HG02642 (cell line): ENCODE data around the gene TMTC2.

Experiments used
- ATAC-seq: cut with Tn5 transposase; IDR thresholded peaks from one replicate; pipeline ENCODE4 v1.9.1; 2021; ENCODE audit warnings: mild to moderate bottlenecking; ENCODE audit not compliant: unreplicated experiment, poor library complexity

The TMTC2 gene

DNA sequence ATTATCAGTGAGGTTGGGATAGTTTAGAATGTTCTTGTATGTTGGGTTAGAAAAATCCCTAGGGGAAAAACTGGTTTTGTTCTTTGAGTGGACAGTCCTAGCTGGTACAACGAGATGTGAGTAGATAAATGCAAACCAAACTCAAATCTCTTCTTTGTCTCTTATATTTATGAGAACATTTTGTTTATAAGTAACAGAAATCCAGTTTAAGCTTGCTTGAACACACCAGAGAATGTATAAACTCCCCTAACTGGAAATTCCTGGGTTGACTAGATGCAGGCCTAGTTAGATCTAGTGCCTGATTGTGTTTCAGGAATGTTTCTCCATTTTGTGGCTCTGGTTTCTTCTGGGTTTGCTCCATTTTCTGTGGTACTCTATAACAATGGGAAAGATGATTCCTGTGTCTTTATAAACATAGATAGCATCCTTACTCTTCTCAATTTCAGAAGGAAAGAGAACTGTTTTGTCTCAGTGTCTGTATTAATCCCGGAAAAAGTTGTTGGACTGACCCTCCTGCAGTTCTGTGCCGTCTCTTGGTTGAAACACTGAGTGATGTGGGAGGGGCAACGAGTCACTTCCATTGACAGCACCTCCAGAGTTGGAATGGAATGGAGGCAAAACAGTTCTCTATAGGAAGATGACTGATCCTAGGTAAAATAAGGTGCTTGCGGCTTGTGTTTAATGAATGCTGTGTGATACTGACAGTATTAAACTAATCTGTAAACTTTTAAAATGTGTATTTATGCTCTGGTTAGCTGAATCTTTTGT lies 244.8 kb downstream of the TMTC2 start:
- no peak for ATAC-seq

DNA sequence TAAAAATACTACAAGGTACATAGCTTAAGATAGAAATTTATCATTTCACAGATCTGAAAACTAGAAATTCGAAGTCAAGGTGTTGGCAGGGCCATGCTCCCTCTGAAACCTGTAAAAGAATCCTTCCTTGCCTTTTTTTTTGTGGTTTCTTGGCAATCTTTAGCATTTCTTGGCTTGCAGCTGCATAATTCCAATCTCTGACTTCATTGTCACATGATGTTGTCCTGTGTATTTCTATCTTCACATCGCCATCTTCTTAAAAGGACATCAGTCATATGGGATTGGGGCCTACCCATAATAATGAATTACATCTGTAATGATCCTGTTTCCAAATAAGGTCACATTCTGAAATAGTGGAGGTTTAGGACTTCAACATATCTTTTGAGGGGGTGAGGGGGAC lies 250.4 kb downstream of the TMTC2 start:
- no peak for ATAC-seq

GRCh38 chr12:82942521-82942920 lies 255.8 kb downstream of the TMTC2 start:
- ATAC-seq = no peak

GRCh38 chr12:82942991-82943401 lies 256.3 kb downstream of the TMTC2 start:
- no peak for ATAC-seq

- ATAC-seq = no peak
Measured at GRCh38 chr12:82948491-82948890, 261.8 kb downstream of the TMTC2 start.

GRCh38 chr12:82950356-82950755 lies 263.6 kb downstream of the TMTC2 start:
- ATAC-seq = no peak

DNA sequence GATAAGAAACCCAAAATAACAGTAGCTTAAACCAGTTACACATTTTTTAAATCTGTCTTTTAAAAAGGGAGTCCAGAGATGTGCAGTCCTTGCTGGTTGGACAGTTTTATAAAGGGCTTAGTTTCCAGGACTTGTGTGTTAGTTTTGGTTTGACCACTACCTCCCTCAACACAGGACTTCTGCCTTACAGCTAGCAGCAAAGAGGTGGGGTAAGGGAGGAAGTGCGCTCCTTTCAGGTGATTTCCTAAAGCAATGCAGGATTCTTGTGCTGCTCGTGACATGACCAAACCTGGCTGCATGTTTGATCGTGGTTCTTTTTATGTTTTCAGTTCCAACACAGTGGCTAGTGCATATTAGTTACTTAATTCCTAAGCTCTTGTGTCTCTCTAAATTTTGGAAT lies 266.2 kb downstream of the TMTC2 start:
- no peak for ATAC-seq

- no peak for ATAC-seq
Measured at GRCh38 chr12:82953397-82953796, 266.7 kb downstream of the TMTC2 start.

GRCh38 chr12:82954064-82954463 lies 267.4 kb downstream of the TMTC2 start:
- no peak for ATAC-seq

DNA sequence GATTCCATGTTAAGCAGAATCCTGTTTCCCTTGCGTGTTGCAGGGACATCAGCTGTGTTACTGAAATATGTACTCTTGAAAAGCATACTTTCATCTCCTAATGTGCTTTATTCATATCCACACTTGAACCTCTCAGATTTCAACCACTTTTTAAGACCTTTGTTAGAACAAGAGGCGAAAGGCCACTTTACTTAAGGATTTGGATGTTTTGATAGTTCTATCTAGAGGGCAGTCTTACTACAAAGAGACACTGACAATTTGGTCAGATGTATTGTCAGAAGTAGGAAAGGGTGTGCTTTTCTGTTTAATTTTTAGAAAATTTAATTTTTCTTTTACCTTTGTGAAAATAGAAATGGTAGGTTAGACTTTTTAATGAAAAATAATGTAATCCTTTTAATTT lies 267.9 kb downstream of the TMTC2 start:
- ATAC-seq = no peak

GRCh38 chr12:82955043-82955442 lies 268.3 kb downstream of the TMTC2 start:
- no peak for ATAC-seq

DNA sequence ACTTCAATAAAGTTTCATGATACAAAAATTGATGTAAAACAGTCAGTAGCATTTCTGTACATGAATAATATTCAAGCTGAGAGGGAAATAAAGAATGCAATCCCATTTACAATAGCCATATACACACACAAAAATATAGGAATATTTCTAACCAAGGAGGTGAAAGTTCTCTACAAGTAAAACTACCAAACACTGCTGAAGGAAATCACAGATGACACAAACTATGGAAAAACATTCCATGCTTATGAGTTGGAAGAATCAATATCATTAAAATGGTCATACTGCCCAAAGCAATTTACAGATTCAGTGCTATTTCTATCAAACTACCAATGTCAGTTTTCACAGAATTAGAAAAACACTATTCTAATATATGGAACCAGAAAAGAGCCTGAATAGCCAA lies 272.3 kb downstream of the TMTC2 start:
- no peak for ATAC-seq

DNA sequence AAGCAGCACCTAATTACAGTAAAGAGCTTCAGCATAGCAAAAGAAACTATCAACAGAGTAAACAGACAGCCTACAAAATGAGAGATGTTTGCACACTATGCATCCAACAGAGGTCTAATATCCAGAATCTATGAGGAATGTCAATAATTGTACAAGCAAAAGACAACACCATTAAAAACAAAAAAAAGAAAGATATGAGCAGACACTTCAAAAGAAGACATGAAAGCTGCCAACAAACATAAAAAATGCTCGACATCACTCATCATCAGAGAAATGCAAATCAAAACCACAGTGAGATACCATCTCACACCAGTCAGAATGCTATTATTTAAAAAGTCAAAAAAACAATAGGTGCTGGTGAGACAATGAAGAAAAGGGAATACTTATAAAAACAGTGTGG lies 273.1 kb downstream of the TMTC2 start:
- ATAC-seq = no peak

DNA sequence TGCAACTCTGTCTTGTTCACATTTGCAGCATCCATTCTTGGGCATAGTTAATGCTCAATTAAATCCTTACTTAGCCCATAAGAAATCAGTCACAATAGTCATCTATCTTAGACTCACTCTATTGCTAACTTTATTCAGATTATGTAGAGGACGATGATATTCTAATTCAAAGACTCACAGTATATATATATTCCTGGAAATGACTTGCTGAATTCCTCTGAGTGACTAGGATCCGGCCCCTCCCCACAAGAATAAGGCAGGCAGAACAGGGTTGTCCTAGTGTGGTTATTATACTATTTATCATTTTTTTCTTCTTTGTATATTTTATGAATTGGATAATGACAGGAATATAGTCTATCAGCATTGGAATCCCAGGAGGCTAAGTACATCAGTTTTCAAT lies 275.1 kb downstream of the TMTC2 start:
- no peak for ATAC-seq

- no peak for ATAC-seq
Measured at GRCh38 chr12:82963956-82964355, 277.2 kb downstream of the TMTC2 start.

GRCh38 chr12:82964446-82964845 lies 277.7 kb downstream of the TMTC2 start:
- ATAC-seq = no peak

GRCh38 chr12:82966001-82966559 lies 279.4 kb downstream of the TMTC2 start:
- ATAC-seq = no peak

- no peak for ATAC-seq
Measured at GRCh38 chr12:82968631-82969367, 282.1 kb downstream of the TMTC2 start.

GRCh38 chr12:82970614-82971013 lies 283.9 kb downstream of the TMTC2 start:
- ATAC-seq = no peak

DNA sequence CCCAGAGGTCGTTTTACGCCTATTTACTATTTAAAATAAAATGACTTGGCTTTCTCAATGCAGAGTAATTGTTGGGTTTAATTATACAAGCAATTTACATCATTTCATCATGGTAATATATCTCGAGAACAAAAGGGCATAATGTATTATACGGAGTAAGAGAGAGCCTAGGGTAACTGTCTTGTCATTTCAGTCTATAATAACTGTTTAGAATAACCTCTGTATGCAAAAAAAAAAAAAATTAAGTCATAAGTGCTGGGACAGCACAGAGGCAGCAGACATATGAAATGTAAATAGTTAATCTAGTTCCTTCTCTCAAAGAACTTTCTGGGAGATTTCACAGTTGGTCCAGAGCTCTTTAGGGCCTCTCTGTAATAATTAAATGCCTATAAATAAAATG lies 284.9 kb downstream of the TMTC2 start:
- ATAC-seq = no peak

DNA sequence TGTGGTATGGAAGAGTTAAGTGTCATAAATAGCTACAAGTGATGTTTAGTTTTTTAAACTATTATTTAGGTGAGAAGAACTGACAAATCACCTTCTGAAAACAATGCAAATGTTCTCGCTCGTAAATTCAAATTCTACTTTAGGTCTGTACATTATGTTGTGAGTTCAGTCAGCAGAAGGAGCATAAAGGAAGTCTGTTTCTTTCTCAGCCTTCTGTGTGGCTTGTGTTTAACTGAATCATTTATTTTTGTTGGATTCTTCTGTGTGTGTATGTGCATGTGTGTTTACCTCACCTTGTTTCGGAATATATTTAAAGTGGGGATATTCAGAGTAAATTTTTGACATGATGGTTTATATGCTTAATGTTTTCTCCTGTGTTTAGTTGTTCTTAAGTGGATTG lies 285.9 kb downstream of the TMTC2 start:
- no peak for ATAC-seq

DNA sequence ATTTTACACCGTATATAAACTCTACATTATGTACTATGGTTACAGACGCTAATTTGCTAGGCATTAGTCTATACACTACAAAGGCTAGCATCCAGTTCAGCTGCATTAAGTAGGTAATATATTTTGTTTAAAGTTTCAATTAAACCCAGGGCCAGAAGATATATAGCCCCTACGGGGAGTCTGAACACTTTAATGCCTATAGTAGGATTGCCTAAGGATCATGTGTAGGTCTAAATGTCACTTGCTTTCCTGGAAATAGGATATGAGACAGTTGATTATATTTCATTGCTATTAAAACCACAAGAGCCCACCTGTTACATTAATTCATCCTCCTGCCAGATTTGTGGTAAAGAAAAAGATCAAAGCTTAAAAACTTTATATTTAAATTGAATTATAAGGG lies 286.9 kb downstream of the TMTC2 start:
- ATAC-seq = no peak
